CD4-positive, alpha-beta T cell treated with Interleukin-2 at 100 ng/mL for 4 hours (primary cell): Measurements from ENCODE around the gene RHOH.
"Not testable (repeated sequence)": the region's sequence is repeated elsewhere in the genome, so short reads cannot be mapped to it uniquely, and the experiment has no call there.

Experiments used
- DNase-seq: peaks from one replicate; pipeline ENCODE4 v3.0.0-alpha.2; 2020; ENCODE audit warnings: low spot score

Gene RHOH, protein sequence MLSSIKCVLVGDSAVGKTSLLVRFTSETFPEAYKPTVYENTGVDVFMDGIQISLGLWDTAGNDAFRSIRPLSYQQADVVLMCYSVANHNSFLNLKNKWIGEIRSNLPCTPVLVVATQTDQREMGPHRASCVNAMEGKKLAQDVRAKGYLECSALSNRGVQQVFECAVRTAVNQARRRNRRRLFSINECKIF

DNA sequence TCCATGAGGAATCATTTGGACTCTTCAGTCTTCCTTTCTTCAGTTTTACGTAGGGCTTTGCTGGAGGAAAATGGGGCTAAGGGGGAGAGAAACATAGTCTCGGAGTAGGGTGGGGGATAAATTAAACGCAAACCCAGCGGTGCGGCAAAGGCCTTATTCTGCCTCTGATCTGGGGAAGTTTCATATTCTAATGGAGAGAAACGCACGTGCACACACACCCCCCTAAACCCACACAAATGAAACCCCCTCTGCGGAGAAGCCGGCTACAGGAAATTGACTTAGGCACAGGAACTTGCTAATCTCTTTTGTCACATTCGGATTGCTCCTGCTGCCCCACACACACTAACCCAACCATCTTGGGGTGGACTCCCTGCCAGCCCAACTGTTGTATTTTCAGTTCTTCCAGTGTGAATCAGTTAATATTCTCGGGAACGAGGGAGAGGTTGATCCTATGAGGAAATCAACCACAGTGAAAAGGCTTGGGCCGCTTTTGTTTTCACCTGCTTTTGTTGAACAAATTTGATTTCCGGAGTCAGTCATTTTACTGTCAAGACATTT lies at the start of gene RHOH:
RHOH (plus strand) TSS at position 308 of the 558 bp plus-strand sequence. CDS start 46,356 bp downstream, outside the sequence.
- DNase-seq = peak; percentile 80

DNA sequence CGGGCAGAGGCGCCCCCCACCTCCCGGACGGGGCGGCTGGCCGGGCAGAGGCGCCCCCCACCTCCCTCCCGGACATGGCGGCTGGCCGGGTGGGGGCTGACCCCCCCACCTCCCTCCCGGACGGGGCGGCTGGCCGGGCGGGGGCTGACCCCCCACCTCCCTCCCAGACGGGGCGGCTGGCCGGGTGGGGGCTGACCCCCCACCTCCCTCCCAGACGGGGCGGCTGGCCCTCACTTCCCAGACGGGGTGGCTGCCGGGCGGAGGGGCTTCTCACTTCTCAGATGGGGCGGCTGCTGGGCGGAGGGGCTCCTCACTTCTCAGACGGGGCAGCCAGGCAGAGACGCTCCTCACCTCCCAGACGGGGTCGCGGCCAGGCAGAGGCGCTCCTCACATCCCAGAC lies 49.3 kb upstream of the RHOH start:
- DNase-seq = not testable (repeated sequence)

DNA sequence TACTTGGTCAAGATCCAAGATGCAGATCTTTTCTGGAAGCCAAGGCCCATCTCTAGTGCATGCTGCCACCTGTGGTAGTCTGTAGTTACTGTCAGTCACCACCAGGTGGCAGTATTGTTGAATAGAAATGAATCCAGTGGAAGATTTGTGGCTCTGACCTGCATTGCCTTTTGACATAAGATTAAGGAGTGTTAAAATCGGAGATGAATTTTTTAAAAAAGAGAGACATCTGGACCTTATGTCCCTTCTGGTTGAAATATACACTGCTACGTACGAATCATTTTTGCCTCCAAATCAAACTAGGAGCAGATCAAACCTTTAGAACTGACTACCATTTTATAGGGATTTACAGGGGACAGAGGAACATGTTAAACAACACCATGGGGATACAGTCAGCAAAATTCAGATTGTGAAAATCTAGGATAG lies 46.9 kb upstream of the RHOH start:
- peak; percentile 90 for DNase-seq

DNA sequence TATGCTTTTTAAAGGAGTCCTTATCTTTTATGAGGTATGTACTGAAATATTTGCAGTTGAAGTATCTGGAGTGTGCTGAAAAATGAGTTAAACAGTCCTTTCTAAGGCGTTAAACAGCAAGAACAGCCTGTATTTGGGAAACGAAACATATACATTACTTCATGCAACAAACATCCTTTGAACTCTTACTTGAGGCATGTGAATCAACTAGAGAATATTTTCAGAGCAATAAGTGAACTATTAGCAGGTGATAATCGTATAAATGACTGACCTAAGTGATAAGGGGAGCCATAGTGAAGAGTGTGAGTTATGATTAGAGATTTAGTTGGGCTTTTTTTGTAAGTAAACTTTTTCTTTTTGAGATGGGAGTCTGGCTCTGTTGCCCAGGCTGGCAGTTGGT lies 45.9 kb upstream of the RHOH start:
- DNase-seq = no peak

DNA sequence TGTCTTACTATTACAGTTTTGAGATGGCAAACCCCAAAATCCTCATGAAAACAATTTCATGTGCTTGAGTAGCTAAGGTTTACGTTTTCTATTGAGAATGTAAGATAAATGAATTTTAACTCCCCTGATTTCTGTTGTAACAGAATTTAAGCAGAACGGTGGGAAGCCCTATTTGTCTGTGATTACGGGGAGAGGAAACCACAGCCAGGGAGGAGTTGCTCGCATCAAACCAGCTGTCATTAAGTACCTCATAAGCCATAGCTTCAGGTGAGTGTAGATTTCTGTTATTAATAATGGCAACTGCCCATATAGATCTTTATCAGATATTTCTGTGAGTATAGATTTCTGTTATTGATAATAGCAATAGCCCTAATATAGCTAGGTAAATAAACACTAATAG lies 44.2 kb upstream of the RHOH start:
- peak; percentile 57 for DNase-seq

DNA sequence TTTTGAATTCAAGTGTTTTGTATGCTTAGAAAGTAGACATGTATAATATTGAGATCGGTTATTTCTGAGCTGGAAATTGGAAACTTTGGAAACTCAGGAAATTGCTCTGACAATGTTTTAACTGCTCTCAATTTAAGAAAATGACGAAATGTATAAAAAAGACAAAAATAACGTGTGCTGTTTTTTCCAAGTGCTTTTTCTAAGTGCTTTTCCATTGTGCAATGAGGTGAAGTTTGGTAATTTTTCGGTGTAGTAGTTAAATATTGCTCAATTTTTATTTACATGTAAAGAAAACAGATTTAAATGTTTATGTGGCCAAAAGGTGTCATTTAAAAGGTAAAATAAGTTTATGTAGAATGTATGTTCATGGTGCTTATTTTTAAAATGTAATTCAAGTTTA lies 39.4 kb upstream of the RHOH start:
- no peak for DNase-seq

DNA sequence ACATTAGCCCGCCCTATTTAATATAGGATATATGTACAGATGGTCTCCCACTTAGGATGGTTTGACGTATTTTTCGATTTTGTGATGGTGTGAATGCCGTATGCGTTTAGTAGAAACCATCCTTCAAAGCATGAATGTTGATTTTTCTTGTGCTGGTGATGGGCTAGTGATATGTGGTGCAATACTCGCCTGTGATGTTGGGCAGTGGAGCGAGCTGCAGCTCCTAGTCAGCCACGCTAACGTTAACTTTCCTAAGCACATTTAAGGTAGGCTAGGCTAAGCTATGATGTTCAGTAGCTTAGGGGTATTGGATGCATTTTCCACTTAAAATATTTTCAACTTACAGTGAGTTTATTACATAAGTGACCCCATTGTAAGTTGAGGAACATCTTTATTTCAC lies 36.6 kb upstream of the RHOH start:
- DNase-seq = no peak

DNA sequence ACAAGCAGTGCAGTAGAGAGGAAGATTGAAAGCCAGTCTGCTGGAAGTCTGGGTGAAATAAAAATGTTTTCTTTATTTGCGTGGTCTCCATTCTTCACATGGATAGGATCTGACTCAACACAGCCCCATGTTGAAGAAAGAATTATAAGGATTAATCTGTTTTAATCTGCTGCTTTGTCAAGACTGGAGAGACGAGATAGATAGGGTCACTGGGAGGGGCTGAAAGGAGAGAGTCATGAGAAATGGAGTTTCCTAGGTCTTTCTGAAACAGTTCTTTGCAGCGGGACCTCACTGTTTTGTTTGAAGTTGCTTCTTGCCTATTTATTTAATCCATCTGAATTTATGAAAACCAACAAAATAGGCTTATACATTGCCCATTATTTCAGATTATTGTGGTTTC lies 32.4 kb upstream of the RHOH start:
- DNase-seq = no peak

DNA sequence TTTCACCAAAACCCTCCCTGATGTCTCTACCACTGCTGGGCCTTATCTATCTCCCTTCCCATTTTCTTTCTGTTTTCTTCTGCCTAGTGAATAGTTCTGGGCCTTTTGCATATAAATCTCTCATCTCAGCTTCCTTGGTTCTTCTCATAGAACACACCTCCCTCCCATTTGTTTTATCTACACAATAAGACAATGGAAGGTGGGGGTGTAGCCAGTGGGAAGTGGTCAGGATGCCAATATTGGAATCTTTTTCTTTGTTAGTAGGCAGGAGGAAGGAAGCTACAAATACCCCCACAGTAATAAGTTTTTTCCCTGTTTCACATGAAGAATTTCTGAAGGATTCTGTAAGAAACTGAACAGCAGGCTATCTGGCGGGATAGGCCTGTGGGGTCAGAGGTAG lies 30.9 kb upstream of the RHOH start:
- DNase-seq = no peak

DNA sequence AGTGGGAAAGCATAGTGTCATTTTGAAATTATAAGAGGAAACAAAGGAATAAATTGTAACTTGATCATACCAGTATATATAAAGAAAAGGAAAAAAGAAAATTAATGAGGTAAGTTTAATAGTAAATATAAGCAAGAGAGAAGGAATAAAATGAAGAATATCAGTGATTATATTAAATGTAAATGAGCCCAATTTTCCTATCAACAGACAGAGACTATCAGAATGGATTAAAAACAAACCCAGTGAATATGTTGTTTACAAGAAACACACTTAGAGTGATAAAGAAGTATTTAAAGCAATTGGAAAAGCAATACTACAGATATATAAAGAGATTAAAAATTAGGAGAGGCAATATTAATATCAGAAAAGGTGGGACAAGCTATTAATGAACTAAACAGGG lies 28.8 kb upstream of the RHOH start:
- no peak for DNase-seq

DNA sequence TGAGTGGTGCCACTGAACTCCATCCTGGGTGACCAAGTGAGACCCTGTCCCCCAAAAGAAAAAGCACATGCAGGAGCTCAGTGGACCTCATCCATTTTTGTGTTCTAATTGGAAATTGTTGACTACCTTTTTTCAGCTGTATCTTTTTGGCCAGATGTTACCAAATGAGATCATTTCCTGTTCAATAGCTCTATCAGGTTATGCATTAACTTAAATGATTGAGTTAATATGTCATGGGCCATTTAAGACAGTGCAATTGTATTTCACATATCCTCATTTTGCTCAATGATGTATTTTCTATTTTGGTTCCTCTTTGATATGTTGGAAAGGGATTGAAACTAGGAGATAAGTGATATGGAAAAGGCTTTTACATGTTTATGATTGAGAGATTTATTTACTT lies 26.2 kb upstream of the RHOH start:
- DNase-seq = no peak

DNA sequence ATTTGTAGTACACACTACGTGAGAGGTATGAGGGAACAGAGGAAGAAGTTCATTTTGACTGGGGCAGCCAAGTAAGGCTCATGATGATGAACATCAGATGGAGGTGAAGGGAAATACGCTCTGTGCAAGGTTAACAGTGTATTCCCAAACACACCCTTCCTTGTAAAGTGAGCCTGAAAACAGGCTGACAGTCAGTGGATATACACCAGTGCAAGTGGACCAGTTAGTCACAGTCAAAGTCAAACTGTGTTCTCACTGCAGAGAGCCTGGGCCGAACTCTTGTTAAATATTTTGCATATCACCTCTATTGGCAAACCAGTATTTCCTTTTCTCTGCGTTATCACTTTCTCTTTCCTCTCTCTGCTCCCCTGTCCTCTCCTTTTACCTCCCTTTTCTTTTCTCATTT lies 23.4 kb upstream of the RHOH start:
- DNase-seq = no peak

DNA sequence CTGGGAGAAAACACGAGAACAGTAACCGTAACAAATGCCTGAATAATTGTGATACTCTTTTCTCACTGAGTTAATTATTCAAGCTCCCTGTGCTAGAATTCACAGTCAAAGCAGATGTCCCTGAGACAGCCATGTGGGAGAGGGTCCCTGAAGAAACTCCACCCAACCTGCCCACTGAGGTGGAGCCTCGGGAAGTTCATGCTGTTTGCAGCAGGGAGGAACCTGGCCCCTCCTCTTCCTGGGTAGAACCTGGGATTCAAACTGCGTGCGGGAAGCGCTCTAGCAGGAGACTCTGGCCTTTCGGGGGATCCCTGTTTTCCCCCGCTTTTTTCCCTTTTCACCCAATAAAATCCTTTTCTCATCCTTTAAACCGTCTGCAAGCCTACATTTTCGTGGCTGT lies 20.2 kb upstream of the RHOH start:
- no peak for DNase-seq

DNA sequence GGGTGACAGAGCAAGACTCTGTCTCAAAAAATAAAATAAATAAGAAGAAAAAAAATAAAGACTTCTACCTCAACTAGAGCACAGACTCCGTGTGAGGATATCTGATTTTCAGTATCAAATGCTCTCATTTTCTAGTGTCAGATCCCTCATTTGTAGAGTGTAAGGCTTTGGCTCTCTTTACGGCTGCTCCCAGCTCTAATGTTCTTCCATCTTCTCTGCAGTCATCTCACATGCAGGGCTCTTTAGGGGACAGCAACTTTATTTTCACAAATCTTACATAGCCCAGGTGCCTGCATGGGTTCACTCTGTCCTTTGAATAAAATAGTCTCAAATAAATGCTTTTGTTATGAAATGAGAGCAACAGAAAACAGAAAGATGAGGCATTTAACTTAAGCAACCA lies 19.2 kb upstream of the RHOH start:
- no peak for DNase-seq

DNA sequence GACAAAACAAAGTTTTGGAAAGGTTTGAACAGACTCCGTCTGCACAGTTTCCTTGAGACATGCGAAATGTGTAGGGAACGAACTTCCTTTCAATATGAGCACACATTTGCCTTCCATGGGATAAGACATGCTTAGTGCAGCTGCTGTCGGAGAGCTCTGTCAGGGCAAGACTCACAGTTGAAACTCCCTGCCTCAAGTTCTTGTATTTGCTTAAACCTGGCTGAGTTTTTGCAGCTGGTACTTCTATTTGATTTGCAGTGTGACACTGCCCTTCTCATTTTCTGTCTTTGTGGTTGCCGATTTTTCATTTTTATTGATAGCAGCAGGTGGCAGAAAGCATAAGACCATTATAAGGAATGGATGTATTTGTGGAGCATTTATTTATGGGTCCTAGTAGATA lies 18.2 kb upstream of the RHOH start:
- no peak for DNase-seq

DNA sequence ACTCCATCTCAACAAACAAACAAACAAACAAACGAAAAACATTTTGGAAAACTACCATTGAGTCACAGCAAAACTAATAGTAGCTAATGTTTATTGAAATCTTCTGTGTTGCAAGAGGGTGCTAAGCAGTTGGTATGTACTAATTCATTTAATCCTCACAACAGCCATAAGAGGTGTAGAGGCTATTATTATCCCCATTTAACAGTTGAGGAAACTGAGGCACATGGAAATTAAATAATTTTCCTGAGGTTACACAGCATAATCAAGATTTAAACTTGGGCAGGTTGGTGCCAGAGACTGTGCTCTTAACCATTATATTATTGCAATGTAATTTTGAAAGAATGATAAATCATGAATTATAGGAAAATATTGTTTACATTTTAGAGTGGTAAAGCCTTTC lies 17.5 kb upstream of the RHOH start:
- DNase-seq = no peak

DNA sequence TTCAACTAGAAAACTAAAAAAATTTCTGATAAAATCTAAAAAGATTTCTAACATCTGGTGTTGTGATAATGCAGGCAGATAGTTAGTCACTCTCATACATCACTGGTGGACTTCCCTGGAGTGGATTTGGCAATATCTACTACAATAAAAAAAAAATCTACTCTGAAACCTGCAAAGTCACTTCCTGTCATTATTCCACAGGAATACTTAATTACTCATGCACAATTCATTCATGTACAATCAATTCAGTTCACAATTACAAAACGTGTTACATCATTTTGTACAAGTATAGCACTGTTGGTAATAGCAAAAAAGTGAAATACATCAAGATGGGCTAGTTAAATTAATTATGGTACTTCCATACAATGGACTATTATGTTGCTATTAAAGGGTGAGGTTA lies 16.5 kb upstream of the RHOH start:
- DNase-seq = no peak

DNA sequence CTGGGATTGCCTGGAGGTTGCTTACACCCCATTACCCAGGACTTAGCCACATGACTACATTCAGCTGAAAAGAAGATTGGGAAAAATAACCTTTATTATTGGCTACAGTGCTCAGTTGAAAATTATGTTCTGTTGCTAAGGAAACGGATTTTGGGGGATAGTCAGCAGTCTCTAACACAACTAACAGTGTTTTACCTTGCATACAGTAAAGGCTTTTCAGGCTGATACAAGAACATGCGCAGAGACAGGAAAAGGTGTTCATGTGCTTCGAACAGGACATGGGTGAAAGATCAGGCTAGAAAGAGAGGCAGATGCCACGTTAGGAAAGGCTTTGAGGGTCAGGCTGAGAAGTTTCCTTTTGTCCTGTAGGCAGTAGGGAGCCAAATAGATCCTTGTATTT lies 14.8 kb upstream of the RHOH start:
- no peak for DNase-seq

DNA sequence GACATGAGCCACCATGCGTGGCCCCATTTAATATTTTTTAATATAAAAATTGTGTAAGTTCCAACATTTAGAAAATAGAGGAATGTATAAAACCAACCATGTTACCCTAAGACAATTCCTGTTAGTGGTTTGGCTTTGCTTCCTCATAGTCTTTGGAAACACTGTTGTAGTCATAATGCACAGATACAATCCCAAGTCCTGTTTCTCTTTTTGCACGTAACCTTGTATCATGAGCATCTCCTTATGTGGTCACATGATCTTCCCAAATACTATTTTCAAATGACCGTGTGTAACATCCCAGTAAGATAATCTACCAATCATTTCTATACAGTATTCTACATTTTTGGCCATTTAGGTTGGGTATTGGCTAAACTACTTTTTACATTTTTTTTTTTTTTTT lies 13.9 kb upstream of the RHOH start:
- DNase-seq = no peak

DNA sequence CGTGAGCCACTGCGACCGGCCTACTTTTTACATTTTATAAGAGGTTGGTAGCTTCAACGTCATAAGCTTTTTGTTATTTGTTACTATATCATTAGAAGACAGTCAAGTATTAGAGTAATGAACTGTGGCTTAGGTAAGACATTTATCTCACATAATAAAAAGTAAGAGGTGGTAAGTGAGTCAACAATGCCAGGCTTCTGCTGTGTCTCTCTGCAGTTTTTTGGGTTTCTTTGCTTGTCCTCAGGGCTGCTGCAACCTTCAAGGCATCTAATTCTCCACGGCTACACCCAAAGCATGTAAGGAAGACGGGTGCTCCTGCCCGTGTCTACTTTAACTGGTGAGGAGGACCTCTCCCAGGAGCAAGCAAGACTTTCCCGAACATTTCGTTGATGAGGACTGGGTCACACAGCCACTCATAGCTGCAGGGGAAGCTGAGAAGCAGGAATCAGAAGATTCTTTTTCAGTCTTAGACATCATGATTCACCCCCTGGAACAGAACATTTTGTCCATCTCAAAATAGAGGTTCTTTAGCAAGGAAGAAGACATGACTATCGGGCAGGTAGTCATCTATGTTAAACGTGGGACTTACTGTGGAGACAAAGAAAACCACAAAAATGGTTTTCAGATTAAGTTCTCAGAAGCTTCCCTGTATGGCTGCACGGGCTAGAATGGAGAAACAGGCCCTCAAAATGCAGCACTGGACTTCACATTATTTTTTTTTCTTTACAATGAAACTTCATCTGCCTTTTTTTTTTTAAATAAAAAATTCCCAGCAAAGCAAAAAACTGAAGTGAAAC lies 13.0 kb upstream of the RHOH start:
- no peak for DNase-seq

DNA sequence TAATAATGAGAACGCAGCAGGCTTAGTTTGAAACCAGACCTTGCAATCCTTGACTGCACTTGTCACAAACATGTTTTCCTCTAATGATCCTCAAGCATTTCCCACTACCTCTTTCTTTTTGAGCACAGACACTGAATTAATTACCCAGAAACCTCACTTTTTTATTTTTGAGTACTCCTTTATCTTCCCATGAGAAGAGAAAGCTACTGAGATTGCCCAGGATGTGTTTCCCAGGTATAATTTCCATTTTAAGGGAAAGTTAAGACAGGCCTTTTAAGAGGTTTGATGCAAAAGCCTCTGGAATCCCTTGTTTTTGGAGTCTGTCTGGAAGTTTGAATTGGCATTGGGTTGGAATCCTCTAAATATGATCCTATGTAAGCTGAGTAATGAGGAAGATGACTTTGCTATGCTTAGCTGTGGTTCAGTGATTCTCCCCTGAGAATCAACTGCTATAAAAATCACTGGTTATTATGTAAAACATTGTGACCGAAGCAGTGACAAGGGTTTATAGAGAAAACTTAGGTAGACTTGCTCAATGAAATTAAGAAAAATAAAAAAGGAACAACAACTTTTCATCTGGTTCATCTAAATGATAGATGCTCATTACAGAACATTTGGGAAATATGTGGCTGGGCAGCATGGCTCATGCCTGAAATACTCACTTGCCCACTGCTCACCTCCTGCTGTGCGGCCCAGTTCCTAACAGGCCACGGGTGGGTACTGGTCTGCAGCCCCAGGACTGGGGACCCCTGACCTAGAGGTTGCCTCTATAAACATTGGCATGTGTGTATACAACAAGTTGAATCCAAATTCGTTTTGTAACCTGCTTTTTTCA lies 10.8 kb upstream of the RHOH start:
- DNase-seq = no peak

DNA sequence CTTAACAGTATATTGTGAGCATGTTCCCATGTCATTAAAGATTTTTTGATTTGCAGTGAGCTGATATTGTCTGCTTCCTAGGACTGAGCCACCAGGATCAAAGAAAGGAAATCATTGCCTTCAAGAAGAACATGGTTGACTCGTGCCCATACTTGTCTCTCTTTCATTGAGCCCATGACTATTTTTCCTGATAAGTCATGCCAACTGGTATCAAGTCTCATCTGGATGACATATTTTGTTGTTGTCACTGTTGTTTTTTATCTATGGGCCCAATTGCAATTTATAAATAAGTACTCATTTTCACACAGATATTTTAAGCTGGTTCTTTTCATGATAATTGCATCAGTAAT lies 10.2 kb upstream of the RHOH start:
- DNase-seq = no peak

DNA sequence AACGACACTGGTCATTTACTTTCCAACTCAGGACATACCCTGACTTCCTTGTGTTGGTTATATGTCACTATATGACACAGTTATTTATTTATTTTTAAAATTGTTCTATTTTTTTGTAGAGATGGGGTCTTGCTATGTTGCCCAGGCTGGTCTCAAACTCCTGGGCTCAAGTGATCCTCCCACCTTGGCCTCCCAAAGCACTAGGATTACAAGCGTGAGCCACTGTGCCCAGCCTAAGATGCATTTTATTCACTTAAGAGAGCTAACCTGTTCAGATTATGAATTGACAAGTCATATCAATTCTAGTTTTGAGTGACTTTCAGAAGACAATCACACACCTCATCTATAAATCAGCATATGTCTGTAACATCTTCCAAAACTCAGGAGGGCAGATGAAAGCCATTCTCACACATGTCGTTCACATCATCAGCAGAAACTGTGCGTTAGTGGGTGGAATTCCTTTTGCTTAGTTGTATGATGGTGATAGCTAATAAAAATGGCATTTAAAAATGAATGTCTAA lies 9.4 kb upstream of the RHOH start:
- DNase-seq = no peak
